Frontal cortex (tissue), 4 donors: Measurements from ENCODE around the gene PATZ1. TPM values are rescaled to one million over a fixed set of nuclear protein-coding genes. Genes with fewer than 3 reads are reported as not detected.

Experiments used
- DNase-seq, 2 donors: peaks; one replicate each; pipeline ENCODE4 v3.0.0; 2012; ENCODE audit warnings: low spot score in 2 of 2
- FAIRE-seq: peaks from 2 replicates; lab custom pipeline; 2012; peaks lifted over from hg19 to GRCh38; lab: Jason Lieb, UNC
- small RNA-seq: library from RNA; depleted of rRNA; stranded (forward); fragments of <200 nt; gene quantifications from one replicate; pipeline ENCODE3, GENCODE V24; 2014
- total RNA-seq: library from RNA; depleted of rRNA; stranded (reverse); fragments of >200 nt; gene quantifications from one replicate; pipeline ENCODE4 v1.2.3, GENCODE V29; 2014
- donor health status: control.
- donor health status: control.
- donor health status: control.

Gene PATZ1
- total RNA-seq, 1 donor from 2014 or later: 24.1 TPM

DNA sequence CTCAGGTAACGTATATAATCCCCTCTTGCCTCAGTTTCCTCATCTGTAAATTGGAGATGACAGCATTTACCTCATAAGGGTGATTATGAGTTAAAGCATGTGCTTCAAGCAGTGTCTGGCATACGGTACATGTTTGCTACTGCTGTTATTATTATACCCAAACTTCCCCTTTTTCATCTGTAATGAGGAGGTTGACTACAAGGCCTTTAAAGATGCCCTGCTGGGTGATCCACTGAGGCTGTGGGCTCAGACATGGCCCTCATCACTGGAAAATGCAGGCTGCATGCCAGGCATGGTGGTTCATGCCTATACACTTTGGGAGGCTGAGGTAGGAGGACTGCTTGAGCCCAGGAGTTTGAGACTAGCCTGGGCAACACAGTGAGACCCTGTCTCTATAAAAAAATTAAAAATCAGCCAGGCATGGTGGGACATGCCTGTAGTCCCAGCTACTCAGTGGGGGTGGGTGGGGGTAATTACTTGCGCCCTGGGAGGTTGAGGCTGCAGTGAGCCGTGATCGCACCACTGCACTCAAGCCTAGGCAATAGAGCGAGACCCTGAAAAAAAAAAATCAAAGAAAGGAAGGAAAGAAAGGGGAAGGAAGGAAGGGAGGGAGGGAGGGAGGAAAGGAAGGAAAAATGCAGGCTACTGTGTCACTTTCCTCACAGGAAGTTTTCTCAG is 58.2 kb downstream of the PATZ1 start:
- no peak for FAIRE-seq
- DNase-seq: no peak

DNA sequence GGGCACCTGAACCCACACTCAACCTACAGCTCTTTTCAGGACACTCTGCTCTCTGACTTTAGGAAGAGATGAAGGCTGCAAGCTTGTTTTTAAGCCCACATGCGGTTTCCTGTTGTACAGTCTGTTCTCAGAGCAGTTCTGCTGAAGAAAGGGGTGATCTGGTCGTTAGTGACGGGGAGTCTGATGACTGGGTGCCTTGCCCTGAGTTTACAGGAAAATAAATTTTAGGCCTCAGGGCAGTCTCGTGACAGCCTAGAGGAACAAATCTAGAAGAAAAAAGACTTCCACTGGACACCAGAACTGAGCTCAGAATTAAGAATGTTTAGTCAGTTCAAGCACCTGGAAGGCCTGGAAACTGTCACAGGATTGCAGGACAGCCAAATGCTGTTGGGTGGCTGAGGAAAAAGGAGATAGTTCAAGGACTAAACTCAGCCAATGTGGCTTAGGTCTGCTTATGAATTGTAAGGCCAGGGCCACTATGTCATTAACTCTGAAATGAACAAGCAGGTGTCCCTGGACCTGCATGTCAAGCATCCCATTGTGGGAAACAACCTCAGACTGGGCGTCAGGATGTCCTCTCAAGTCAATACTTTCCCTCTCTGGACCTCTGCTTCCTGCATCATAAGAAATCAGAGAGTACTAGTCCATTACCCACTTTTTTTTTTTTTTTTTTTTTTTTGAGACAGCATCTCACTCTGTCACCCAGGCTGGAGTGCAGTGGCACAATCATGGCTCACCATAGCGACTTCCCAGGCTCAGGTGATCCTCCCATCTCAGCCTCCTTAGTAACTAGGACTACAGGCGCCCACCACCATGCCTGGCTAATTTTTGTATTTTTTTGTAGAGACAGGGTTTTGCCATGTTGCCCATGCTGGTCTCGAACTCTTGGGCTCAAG is 59.5 kb downstream of the PATZ1 start:
- FAIRE-seq (no peak), DNase-seq (no peak)

DNA sequence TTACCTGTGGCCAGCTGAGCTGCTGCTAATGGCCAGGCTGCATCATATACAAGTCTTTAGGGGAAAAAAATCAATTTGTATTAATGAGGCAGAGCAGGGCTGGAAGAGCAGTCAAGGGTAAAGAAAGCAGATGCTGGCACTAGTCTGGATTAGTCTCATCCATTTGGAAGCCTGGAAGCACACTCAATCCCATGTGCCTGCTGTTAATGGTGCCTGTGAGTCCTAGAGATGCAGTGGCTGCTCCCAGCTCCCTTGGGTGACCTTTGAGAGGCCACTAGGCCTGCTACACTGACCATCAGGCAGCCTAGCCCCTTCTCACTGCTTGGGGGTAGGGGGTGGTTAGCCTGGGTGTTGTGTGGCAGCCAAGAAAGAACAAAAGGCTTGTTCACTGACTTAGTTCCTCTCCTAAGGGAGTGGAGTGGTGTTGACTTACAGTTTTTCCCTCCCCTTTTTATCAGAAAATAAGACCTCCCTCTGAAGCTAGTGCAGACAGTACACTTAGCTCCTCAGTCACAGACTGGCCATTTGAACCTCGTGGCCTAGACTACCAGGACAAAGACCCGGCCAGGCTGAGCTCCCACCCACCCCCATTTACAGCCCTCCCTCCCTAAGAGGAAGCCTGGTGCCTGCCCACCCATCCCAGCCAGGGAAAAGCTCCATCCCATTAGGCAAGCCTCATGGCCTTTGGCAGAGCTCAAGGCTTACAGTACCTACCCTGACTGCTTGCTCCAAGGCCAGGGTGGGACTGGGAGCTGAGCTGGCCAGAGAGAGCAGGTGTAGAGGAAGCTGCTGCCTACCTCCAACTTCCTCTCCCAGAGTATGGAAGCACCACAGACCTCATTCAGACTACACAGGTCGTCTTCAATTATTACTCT is 61.6 kb downstream of the PATZ1 start:
- no peak for DNase-seq
- FAIRE-seq: no peak

DNA sequence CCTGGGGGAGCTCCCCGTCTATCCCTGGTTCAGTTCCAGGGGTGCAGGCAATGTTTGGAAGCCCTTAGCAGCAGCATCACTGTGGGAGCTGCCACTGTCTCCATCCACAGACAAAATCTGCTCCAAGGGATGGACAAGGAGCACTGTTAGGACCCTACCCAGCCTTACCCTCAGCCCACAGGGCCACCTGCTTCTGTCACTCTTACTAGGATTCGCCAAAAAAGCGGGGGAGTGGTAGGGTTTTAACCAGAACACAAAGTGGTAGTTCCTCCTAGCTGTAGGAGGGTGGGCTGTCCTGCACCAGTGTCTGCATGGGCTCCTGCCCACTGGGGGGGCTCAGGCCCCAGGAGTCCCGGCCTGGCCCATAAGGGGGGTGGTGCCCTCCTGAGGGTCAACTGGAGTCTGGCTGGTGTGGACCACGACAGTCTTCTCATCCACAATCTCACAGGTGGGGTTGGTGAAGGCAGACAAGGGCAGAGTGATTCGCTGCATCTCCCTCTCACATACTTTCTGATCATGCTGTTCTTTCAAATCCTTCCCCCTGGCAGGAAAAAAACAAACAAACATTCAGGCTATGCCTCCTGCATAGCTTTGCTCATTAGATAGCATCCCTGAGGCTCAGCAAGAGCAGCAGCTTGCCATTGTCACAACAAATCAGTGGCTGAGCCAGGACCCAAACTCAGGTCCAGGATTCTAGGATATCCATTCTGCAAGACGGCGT is 63.2 kb downstream of the PATZ1 start:
- DNase-seq: no peak
- FAIRE-seq: no peak

DNA sequence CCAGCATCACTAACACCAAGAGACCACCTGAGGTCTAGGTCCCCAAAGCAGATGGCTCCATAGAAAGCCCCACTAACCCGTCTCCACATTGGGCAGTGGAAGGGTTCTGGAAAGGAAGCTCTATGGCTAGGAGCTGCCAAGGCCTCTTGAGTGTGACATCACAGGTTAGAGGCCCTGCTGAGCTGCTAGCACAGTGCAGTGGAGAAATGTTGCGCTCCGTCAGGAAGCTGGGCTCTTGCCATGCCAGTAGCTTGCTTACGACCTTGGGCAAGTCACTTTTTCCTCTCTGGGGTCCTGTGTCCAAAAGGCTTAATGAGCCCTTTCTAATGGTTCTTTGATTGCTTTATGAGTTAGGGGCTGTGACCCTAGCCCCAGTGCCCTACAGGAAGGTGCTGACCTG is 64.4 kb downstream of the PATZ1 start:
- FAIRE-seq (no peak), DNase-seq (no peak)

DNA sequence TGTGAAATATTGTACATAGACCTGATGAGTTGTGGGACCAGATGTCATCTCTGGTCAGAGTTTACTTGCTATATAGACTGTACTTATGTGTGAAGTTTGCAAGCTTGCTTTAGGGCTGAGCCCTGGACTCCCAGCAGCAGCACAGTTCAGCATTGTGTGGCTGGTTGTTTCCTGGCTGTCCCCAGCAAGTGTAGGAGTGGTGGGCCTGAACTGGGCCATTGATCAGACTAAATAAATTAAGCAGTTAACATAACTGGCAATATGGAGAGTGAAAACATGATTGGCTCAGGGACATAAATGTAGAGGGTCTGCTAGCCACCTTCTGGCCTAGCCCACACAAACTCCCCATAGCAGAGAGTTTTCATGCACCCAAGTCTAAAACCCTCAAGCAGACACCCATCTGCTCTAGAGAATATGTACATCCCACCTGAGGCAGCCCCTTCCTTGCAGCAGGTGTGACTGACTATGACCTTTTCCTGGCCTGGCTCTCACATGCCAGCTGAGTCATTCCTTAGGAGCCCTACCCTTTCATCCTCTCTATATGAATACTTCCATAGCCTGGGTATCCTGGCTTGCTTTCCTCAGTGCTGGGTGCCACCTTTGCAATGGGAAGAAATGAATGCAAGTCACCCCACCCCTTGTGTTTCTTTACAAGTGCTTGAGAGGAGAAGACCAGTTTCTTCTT is 66.2 kb downstream of the PATZ1 start:
- no peak for FAIRE-seq
- DNase-seq: no peak

DNA sequence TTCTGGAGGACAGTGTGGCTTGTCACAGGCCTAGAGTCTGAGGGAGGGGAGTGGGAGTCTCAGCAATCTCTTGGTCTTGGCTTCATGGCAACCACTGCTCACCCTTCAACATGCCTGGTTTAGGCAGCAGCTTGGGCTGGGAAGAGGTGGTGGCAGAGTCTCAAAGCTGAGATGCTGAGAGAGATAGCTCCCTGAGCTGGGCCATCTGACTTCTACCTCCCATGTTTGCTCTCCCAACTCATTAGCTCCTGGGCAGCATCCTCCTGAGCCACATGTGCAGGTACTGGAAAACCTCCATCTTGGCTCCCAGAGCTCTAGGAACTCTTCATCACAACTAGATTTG is 66.8 kb downstream of the PATZ1 start:
- no peak for DNase-seq
- no peak for FAIRE-seq

DNA sequence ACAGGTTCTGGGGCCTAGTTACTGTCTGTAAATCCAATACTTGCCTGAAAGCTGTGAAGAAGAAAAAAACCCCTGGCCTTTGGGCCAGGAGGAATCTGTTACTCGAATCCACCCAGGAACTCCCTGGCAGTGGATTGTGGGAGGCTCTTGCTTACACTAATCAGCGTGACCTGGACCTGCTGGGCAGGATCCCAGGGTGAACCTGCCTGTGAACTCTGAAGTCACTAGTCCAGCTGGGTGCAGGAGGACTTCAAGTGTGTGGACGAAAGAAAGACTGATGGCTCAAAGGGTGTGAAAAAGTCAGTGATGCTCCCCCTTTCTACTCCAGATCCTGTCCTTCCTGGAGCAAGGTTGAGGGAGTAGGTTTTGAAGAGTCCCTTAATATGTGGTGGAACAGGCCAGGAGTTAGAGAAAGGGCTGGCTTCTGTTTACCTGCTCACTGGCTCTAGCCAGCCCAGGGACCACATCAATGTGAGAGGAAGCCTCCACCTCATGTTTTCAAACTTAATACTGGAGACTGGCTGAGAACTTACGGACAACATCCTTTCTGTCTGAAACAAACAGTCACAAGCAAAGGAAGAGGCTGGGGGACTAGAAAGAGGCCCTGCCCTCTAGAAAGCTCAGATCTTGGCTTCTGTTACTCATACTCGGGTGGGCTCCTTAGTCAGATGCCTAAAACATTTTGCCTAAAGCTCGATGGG is 67.4 kb downstream of the PATZ1 start:
- no peak for DNase-seq
- no peak for FAIRE-seq

DNA sequence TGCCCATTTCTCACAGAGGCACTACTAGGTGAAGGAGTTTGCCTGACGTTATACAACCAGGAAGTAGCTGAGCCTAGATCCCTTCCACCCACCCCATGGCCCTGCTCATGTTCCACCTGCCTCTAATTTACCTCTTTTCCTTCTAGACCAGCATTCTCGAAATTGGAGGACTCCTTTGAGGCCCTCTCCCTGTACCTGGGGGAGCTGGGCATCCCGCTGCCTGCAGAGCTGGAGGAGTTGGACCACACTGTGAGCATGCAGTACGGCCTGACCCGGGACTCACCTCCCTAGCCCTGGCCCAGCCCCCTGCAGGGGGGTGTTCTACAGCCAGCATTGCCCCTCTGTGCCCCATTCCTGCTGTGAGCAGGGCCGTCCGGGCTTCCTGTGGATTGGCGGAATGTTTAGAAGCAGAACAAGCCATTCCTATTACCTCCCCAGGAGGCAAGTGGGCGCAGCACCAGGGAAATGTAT is 68.0 kb downstream of the PATZ1 start:
- FAIRE-seq (no peak), DNase-seq (no peak)

DNA sequence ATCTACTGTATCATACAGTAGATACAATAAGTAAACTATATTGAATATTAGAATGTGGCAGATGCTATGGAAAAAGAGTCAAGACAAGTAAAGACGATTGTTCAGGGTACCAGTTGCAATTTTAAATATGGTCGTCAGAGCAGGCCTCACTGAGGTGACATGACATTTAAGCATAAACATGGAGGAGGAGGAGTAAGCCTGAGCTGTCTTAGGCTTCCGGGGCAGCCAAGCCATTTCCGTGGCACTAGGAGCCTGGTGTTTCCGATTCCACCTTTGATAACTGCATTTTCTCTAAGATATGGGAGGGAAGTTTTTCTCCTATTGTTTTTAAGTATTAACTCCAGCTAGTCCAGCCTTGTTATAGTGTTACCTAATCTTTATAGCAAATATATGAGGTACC is 68.4 kb downstream of the PATZ1 start:
- no peak for FAIRE-seq
- no peak for DNase-seq

DNA sequence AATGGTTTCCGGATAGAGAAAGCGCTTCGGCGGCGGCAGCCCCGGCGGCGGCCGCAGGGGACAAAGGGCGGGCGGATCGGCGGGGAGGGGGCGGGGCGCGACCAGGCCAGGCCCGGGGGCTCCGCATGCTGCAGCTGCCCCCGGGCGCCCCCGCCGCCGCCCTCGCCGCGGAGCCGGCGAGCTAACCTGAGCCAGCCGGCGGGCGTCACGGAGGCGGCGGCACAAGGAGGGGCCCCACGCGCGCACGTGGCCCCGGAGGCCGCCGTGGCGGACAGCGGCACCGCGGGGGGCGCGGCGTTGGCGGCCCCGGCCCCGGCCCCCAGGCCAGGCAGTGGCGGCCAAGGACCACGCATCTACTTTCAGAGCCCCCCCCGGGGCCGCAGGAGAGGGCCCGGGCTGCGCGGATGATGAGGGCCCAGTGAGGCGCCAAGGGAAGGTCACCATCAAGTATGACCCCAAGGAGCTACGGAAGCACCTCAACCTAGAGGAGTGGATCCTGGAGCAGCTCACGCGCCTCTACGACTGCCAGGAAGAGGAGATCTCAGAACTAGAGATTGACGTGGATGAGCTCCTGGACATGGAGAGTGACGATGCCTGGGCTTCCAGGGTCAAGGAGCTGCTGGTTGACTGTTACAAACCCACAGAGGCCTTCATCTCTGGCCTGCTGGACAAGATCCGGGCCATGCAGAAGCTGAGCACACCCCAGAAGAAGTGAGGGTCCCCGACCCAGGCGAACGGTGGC is 69.5 kb downstream of the PATZ1 start:
- FAIRE-seq (no peak), DNase-seq (no peak)

Small RNA genes lying within 50 kb of the gene (small RNA-seq; reads per million reads assigned to genes)
- gene RNA5SP496 (not detected), gene RNU6-338P (not detected)

Other genes starting within 250 kb of the PATZ1 start
- gene SELENOM, start 238.8 kb downstream of the PATZ1 start, total RNA-seq: 11.8 TPM
- 2.0 TPM for gene INPP5J, start 223.4 kb downstream of the PATZ1 start, total RNA-seq
- under 0.01 TPM for gene PLA2G3, start 205.8 kb downstream of the PATZ1 start, total RNA-seq
- 27.7 TPM for gene RNF185, start 186.2 kb downstream of the PATZ1 start, total RNA-seq
- gene LIMK2, start 134.0 kb downstream of the PATZ1 start, total RNA-seq: 13.9 TPM
- 20.8 TPM for gene PIK3IP1, start 53.9 kb downstream of the PATZ1 start, total RNA-seq
- gene DRG1, start 53.3 kb upstream of the PATZ1 start, total RNA-seq: 86.4 TPM
- 21.6 TPM for gene EIF4ENIF1, start 143.5 kb upstream of the PATZ1 start, total RNA-seq
- 18.8 TPM for gene SFI1, start 150.2 kb upstream of the PATZ1 start, total RNA-seq